ENCODE results near the gene ARHGAP10.
"Not testable (repeated sequence)": the region's sequence is repeated elsewhere in the genome, so short reads cannot be mapped to it uniquely, and the experiment has no call there.

The ARHGAP10 gene

GRCh38 chr4:147793569-147794313 lies 61.9 kb downstream of the ARHGAP10 start:
- Histone ChIP-seq H3K4me1 (peaks cover 9% of the 10 kb centered on the region), H3K9me3 (no peaks in the 10 kb centered on the region; the same call in 1 of the 2 replicates), H3K36me3 (no peaks in the 10 kb centered on the region), H3K4me3 (ENCODE audit: low read depth, low read length) (no peak overlapping the region), H3K27me3 (no peaks in the 10 kb centered on the region)
- no peak for TF ChIP-seq CTCF (IDR thresholded peaks at IDR 0.05; ENCODE audit: low read depth, low read length)
- no peak for DNase-seq

GRCh38 chr4:147794314-147794680 lies 62.4 kb downstream of the ARHGAP10 start:
- DNase-seq, result no peak
- H3K4me1 ChIP-seq, result peaks cover 3% of the 10 kb centered on the region; the same call in 1 of the 2 replicates
- no peak overlapping the region for H3K4me3 ChIP-seq (ENCODE audit: low read depth, low read length)
- no peaks in the 10 kb centered on the region for H3K36me3 ChIP-seq
- TF ChIP-seq CTCF (IDR thresholded peaks at IDR 0.05; ENCODE audit: low read depth, low read length), result no peak
- no peaks in the 10 kb centered on the region for H3K27me3 ChIP-seq
- no peaks in the 10 kb centered on the region; the same call in 1 of the 2 replicates for H3K9me3 ChIP-seq

- Histone ChIP-seq H3K9me3 (no peaks in the 10 kb centered on the region; the same call in 1 of the 2 replicates), H3K36me3 (no peaks in the 10 kb centered on the region), H3K4me3 (ENCODE audit: low read depth, low read length) (no peak overlapping the region), H3K27me3 (no peaks in the 10 kb centered on the region), H3K4me1 (no peaks in the 10 kb centered on the region)
- TF ChIP-seq CTCF (IDR thresholded peaks at IDR 0.05; ENCODE audit: low read depth, low read length), result no peak
- DNase-seq, result no peak
Observed at GRCh38 chr4:147794787-147795413, 63.0 kb downstream of the ARHGAP10 start.

GRCh38 chr4:147799057-147799456 lies 67.2 kb downstream of the ARHGAP10 start:
- not testable (repeated sequence) for H3K4me3 ChIP-seq (ENCODE audit: low read depth, low read length); DNase-seq

GRCh38 chr4:147799986-147800555 lies 68.2 kb downstream of the ARHGAP10 start:
- Histone ChIP-seq H3K36me3 (no peaks in the 10 kb centered on the region; the same call in 1 of the 2 replicates), H3K4me1 (no peaks in the 10 kb centered on the region; the same call in 1 of the 2 replicates), H3K27me3 (no peaks in the 10 kb centered on the region), H3K4me3 (ENCODE audit: low read depth, low read length) (no peak overlapping the region), H3K9me3 (no peaks in the 10 kb centered on the region; the same call in 1 of the 2 replicates)
- no peak for TF ChIP-seq CTCF (IDR thresholded peaks at IDR 0.05; ENCODE audit: low read depth, low read length)
- DNase-seq, result no peak

More at GRCh38 chr4:147799057-147799456, 67.2 kb downstream of the ARHGAP10 start:
- not testable (repeated sequence) for H3K9me3 ChIP-seq, H3K27me3 ChIP-seq, H3K36me3 ChIP-seq, H3K4me1 ChIP-seq

GRCh38 chr4:147801820-147802219 lies 69.9 kb downstream of the ARHGAP10 start:
- no peak for TF ChIP-seq CTCF (IDR thresholded peaks at IDR 0.05; ENCODE audit: low read depth, low read length)
- H3K4me1 ChIP-seq, result no peaks in the 10 kb centered on the region; the same call in 1 of the 2 replicates
- no peaks in the 10 kb centered on the region for H3K9me3 ChIP-seq
- no peak for DNase-seq
- no peaks in the 10 kb centered on the region for H3K27me3 ChIP-seq
- no peaks in the 10 kb centered on the region; the same call in 1 of the 2 replicates for H3K36me3 ChIP-seq
- no peak overlapping the region for H3K4me3 ChIP-seq (ENCODE audit: low read depth, low read length)
